GM12801 (cell line): ENCODE results near the gene PRPF31.

ENCODE experiments used
- CTCF ChIP-seq: IDR thresholded peaks from one replicate; pipeline ENCODE4 v1.5.1; 2011; ENCODE audit warnings: control low read depth; ENCODE audit not compliant: insufficient read length; ENCODE audit errors: extremely low read depth

Gene PRPF31

GRCh38 chr19:54151362-54152035, 35.9 kb downstream of the PRPF31 start:
- no peak for TF ChIP-seq CTCF

GRCh38 chr19:54152267-54152666, 36.7 kb downstream of the PRPF31 start:
- no peak for TF ChIP-seq CTCF

- TF ChIP-seq CTCF = no peak
Measured at GRCh38 chr19:54152878-54153524, 37.4 kb downstream of the PRPF31 start.

GRCh38 chr19:54153731-54154326, 38.3 kb downstream of the PRPF31 start:
- no peak for TF ChIP-seq CTCF

- no peak for TF ChIP-seq CTCF
Measured at GRCh38 chr19:54154603-54155345, 39.2 kb downstream of the PRPF31 start.

GRCh38 chr19:54155694-54156093, 40.1 kb downstream of the PRPF31 start:
- TF ChIP-seq CTCF = no peak

GRCh38 chr19:54156490-54156889, 40.9 kb downstream of the PRPF31 start:
- TF ChIP-seq CTCF = no peak
